ENCODE measurements around the gene LSP1. TPM values are rescaled to one million over a fixed set of nuclear protein-coding genes. Genes with fewer than 3 reads are reported as not detected.
A peak's percentile ranks its signal among the peaks of the same experiment; 100 is the strongest.

LSP1 gene
- total and polyA plus RNA-seq, 2 of the 13 experiments (the other 11 are each of a cell fraction or from before 2014, with no cell fraction given), result 0.59 to 1.00 TPM

DNA sequence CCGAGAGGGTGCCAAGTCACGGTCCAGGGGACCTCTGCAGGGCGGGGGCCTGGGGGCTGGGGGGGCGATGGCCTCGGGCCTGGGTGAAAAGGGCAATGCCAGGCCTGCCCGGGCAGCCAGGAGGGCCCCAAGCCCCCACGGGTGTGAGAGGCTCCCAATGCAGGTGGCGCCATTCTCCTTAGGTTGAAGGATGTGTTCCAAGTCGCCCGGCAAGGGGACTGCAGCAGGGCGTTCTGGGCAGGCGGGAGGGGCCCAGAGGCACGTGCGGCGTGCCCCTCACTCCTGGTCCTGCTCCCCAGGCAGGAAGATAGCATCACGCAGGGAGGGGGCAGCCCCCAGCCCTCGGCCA lies 14.8 kb upstream of the LSP1 start (continued):
- TF ChIP-seq, protein P1, sequence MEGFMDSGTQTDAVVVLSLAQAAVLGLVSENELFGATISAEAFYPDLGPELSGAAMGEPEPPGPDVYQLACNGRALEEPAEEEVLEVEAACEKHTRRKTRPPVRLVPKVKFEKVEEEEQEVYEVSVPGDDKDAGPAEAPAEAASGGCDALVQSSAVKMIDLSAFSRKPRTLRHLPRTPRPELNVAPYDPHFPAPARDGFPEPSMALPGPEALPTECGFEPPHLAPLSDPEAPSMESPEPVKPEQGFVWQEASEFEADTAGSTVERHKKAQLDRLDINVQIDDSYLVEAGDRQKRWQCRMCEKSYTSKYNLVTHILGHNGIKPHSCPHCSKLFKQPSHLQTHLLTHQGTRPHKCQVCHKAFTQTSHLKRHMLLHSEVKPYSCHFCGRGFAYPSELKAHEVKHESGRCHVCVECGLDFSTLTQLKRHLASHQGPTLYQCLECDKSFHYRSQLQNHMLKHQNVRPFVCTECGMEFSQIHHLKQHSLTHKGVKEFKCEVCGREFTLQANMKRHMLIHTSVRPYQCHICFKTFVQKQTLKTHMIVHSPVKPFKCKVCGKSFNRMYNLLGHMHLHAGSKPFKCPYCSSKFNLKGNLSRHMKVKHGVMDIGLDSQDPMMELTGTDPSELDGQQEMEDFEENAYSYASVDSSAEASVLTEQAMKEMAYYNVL (CRISPR knock-in tag; IDR thresholded peaks at IDR 0.05; ENCODE audit: borderline replicate concordance), result peak; percentile 59; the same call in 1 of the 2 replicates
- TF ChIP-seq ETV6 (CRISPR knock-in tag; conservative IDR thresholded peaks at IDR 0.05), result no peak
- peak; percentile 60; the same call in 1 of the 2 replicates for TF ChIP-seq ZFX (CRISPR knock-in tag; IDR thresholded peaks at IDR 0.05; ENCODE audit: low read depth)
- TF ChIP-seq HOXD1 (CRISPR knock-in tag; IDR thresholded peaks at IDR 0.05), result no peak
- TF ChIP-seq ZNF557 (CRISPR knock-in tag; IDR thresholded peaks at IDR 0.05), result no peak
- 0 out of 2 replicates have a peak, but pooled peaks have one; percentile 2 for TF ChIP-seq ZNF550 (CRISPR knock-in tag; IDR thresholded peaks at IDR 0.05; ENCODE audit: borderline replicate concordance)
- no peak for TF ChIP-seq THAP8 (CRISPR knock-in tag; IDR thresholded peaks at IDR 0.05; ENCODE audit: borderline replicate concordance)

GRCh38 chr11:1838426-1839144 lies 14.3 kb upstream of the LSP1 start, which contains the start of gene TNNI2:
TSS of gene TNNI2 (plus strand) at chr11:1838981. CDS start at chr11:1839697, 716 bp downstream.
- H3K36me3 ChIP-seq (replicated peaks in 1 of 2; ENCODE audit: control insufficient read depth in 1 of 2, insufficient read depth in 2 of 2, low read length in 2 of 2), result no peaks in the 10 kb centered on the region
- FAIRE-seq (no peak), DNase-seq (ENCODE audit: low spot score) (no peak), ATAC-seq (no peak)
- whole genome bisulfite sequencing (ENCODE audit: low lambda C conversion rate), result no CpG with 5 or more reads among the region's 32 CpGs
- H3K79me2 ChIP-seq (ENCODE audit: insufficient read depth, low read length), result no peaks in the 10 kb centered on the region
- no peaks in the 10 kb centered on the region for H3K9me3 ChIP-seq (ENCODE audit: low read length)
- in situ Hi-C loops (cut with HindIII; ENCODE audit: extremely low pct_ligation_motif_present, low pct_unique_long_range_greater_than_20kb), result no loop called here
- H3K4me2 ChIP-seq (ENCODE audit: low read depth, low read length), result no peak within 1 kb of the TSS
- no peak within 1 kb of the TSS for H2AFZ ChIP-seq (ENCODE audit: low read length)
- BruUV-seq (replicated peaks), result no TSS peak
- ChIA-PET POLR2A (no interaction called here), CTCF (ENCODE audit: low intra/inter-chr PET ratio, low total read pairs) (interaction anchor here (1.1 to 3.8 kb wide), 3 partner anchors 186 to 318 kb away, joined by 4 to 60 read pairs (median 10); no protein-coding TSS in a partner anchor)
- H3K27me3 ChIP-seq (ENCODE audit: control insufficient read depth in 1 of 2, insufficient read depth in 2 of 2, low read length in 2 of 2), result peaks cover 9 to 22% of the 10 kb centered on the region in 2 experiments; a peak in 4 of 5 replicates
- H3K4me1 ChIP-seq (ENCODE audit: insufficient read depth, low read length), result peaks cover 60% of the 10 kb centered on the region
- no peak within 1 kb of the TSS for H3K27ac ChIP-seq (ENCODE audit: extremely low read length, insufficient read depth, low read length)
- no peak within 1 kb of the TSS for H3K4me3 ChIP-seq (replicated peaks in 1 of 3; ENCODE audit: insufficient read depth in 1 of 3, low read depth in 2 of 3, low read length in 3 of 3)
- intact Hi-C loops (cut with micrococcal nuclease; ENCODE audit: unreplicated experiment), result no loop called here
- H4K20me1 ChIP-seq (ENCODE audit: insufficient read depth, low read length), result no peaks in the 10 kb centered on the region
- no peak within 1 kb of the TSS for H3K9ac ChIP-seq (ENCODE audit: insufficient read depth, low read depth, low read length)
- TF ChIP-seq ZNF431 (CRISPR knock-in tag; IDR thresholded peaks at IDR 0.05; ENCODE audit: borderline replicate concordance, low read depth) (no peak), CREB1 (IDR thresholded peaks at IDR 0.05) (no peak), CREB1 (CRISPR knock-in tag; IDR thresholded peaks at IDR 0.05) (no peak), HNRNPUL1 (IDR thresholded peaks at IDR 0.05; ENCODE audit: low read depth, low read length) (no peak), FOXP1 (IDR thresholded peaks at IDR 0.05) (no peak), FOXP1 (CRISPR knock-in tag; IDR thresholded peaks at IDR 0.05) (no peak), SALL2 (CRISPR knock-in tag; IDR thresholded peaks at IDR 0.05) (no peak), BRCA1 (CRISPR knock-in tag; IDR thresholded peaks at IDR 0.05) (0 out of 2 replicates have a peak, but pooled peaks have one; percentile 19), RXRB (CRISPR knock-in tag; IDR thresholded peaks at IDR 0.05; ENCODE audit: borderline replicate concordance) (no peak), RXRA (CRISPR knock-in tag; IDR thresholded peaks at IDR 0.05) (no peak)
- TF ChIP-seq, protein P2, sequence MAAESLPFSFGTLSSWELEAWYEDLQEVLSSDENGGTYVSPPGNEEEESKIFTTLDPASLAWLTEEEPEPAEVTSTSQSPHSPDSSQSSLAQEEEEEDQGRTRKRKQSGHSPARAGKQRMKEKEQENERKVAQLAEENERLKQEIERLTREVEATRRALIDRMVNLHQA (CRISPR knock-in tag; IDR thresholded peaks at IDR 0.05), result no peak
- TF ChIP-seq, protein P3, sequence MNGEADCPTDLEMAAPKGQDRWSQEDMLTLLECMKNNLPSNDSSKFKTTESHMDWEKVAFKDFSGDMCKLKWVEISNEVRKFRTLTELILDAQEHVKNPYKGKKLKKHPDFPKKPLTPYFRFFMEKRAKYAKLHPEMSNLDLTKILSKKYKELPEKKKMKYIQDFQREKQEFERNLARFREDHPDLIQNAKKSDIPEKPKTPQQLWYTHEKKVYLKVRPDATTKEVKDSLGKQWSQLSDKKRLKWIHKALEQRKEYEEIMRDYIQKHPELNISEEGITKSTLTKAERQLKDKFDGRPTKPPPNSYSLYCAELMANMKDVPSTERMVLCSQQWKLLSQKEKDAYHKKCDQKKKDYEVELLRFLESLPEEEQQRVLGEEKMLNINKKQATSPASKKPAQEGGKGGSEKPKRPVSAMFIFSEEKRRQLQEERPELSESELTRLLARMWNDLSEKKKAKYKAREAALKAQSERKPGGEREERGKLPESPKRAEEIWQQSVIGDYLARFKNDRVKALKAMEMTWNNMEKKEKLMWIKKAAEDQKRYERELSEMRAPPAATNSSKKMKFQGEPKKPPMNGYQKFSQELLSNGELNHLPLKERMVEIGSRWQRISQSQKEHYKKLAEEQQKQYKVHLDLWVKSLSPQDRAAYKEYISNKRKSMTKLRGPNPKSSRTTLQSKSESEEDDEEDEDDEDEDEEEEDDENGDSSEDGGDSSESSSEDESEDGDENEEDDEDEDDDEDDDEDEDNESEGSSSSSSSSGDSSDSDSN (CRISPR knock-in tag; IDR thresholded peaks at IDR 0.05), result no peak

Measured in HepG2 (cell line).